Heart left ventricle (tissue), 13 donors: ENCODE measurements around the gene SLC24A4.

ENCODE experiments used
- POLR2A ChIP-seq, 2 donors: fragments of 450-650 bp; IDR thresholded peaks; one replicate each; pipeline ENCODE4 v1.6.1; 2017; ENCODE audit warnings: antibody characterized with exemption in 2 of 2, mild to moderate bottlenecking in 2 of 2, moderate library complexity in 2 of 2
- TF ChIP-seq, protein P1 (sequence below), 12 donors: fragments of 200-600 bp; sonication (generic) in 4 of 12; IDR thresholded peaks; one replicate each; pipeline versions ENCODE4 v1.5.0 to v1.8.0; 2018 to 2022; ENCODE audit warnings: antibody characterized with exemption in 12 of 12, mild to moderate bottlenecking in 5 of 12
- donor health status: ischemic (EF 13 %, LVEDD 7.1; RV severe dilation, severe dysfunction).
- donor health status: DM: no; HTN: yes; CAD: no.
- donor health status: DM: no; HTN: no; CAD: no.
- donor health status: ischemic (EF 25% LVEDD 6.9; RV normal size, moderate dysfunction).
- donor health status: ischemic (EF 25% LVEDD 5.7; RV mildly dilated, moderate dysfunction).
- donor health status: ischemic (EF 35%, LVEDD 5.7; RV mildly dilated, moderate dysfunction).
- donor health status: nonischemic (EF 11% LVEDD 7.7; RV severe dilation, severe dysfunction).
- donor health status: DM: yes; HTN: yes; CAD: no.
- donor health status: PGD.
- donor health status: ischemic (EF 29% LVEDD 5.4; RV normal size, mild dysfunction).
- donor health status: nonischemic (EF 23%, LVEDD 6.1; RV moderate dilation, normal function).

DNA sequence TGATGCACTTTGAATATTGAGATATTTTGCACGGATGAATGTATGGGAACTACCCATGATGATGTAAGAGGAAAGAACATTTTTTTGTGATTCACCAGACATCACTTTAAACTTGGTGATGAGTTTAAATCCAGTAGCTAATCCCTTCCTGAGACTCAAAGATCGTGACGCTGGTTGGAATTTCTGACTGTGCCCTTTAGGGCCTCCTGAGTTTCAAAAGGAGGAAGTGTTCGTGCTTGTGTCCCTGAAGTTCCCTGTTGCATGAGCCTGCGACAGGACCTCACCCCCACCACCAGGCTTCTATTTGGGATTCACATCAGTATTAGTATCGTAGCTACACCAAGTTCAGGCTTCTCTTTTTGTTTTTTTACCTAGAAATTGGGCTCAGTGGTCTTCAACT lies 172.1 kb downstream of the SLC24A4 start:
- TF ChIP-seq, protein P1, sequence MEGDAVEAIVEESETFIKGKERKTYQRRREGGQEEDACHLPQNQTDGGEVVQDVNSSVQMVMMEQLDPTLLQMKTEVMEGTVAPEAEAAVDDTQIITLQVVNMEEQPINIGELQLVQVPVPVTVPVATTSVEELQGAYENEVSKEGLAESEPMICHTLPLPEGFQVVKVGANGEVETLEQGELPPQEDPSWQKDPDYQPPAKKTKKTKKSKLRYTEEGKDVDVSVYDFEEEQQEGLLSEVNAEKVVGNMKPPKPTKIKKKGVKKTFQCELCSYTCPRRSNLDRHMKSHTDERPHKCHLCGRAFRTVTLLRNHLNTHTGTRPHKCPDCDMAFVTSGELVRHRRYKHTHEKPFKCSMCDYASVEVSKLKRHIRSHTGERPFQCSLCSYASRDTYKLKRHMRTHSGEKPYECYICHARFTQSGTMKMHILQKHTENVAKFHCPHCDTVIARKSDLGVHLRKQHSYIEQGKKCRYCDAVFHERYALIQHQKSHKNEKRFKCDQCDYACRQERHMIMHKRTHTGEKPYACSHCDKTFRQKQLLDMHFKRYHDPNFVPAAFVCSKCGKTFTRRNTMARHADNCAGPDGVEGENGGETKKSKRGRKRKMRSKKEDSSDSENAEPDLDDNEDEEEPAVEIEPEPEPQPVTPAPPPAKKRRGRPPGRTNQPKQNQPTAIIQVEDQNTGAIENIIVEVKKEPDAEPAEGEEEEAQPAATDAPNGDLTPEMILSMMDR (IDR thresholded peaks at IDR 0.05) = no peak
- no peak for TF ChIP-seq POLR2A (IDR thresholded peaks at IDR 0.05)
